ENCODE results near the gene TNS3. TPM values are rescaled to one million over a fixed set of nuclear protein-coding genes. Genes with fewer than 3 reads are reported as not detected.

The TNS3 gene
- total and polyA plus RNA-seq, 10 of the 15 experiments (the other 5 are each of a cell fraction or from before 2014, with no cell fraction given): 0.27 to 2.7 (median 0.79) TPM

DNA sequence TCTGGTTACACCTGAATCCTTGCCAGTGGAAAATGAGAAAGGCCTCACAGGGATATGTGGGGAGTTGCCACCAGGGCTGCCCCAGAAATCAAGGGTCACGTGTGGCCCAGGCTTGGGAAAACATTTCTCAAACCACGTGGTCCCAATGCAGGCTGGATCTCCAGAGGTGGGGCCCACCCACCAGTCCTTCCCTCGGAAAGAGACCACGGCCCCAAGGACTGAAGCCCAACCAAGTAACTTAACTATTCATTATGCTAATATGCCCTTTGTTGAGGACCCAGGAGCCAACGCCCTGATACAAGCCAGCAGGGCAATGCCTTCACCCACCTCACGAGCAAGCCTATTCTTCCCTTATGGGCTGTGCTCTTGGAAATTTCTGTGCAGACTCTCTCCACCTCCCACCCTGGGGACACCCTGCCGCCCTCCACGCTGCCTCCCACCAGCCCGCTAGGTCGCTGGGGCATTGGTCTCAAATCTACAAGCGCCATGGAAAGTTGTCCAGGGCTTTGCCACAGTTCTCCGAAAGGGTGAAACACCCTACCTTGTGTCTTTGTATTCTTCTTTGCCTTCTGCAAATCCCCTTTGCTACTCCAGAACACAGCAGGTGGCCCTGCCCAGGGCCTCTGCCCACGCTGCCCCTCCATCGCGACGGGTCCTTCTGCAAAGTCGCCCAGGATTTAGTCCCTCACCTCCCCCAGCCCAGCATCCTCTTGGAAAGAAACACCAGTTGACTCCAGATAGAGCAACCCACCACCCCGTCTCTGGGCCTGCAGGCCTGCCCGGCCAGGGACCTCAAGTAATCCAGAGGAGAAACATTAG lies 8.8 kb downstream of the TNS3 start (continued):
- TF ChIP-seq, protein P1, sequence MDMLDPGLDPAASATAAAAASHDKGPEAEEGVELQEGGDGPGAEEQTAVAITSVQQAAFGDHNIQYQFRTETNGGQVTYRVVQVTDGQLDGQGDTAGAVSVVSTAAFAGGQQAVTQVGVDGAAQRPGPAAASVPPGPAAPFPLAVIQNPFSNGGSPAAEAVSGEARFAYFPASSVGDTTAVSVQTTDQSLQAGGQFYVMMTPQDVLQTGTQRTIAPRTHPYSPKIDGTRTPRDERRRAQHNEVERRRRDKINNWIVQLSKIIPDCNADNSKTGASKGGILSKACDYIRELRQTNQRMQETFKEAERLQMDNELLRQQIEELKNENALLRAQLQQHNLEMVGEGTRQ (IDR thresholded peaks at IDR 0.05; ENCODE audit: borderline replicate concordance, low read depth, low read length): no peak
- TF ChIP-seq, protein P2, sequence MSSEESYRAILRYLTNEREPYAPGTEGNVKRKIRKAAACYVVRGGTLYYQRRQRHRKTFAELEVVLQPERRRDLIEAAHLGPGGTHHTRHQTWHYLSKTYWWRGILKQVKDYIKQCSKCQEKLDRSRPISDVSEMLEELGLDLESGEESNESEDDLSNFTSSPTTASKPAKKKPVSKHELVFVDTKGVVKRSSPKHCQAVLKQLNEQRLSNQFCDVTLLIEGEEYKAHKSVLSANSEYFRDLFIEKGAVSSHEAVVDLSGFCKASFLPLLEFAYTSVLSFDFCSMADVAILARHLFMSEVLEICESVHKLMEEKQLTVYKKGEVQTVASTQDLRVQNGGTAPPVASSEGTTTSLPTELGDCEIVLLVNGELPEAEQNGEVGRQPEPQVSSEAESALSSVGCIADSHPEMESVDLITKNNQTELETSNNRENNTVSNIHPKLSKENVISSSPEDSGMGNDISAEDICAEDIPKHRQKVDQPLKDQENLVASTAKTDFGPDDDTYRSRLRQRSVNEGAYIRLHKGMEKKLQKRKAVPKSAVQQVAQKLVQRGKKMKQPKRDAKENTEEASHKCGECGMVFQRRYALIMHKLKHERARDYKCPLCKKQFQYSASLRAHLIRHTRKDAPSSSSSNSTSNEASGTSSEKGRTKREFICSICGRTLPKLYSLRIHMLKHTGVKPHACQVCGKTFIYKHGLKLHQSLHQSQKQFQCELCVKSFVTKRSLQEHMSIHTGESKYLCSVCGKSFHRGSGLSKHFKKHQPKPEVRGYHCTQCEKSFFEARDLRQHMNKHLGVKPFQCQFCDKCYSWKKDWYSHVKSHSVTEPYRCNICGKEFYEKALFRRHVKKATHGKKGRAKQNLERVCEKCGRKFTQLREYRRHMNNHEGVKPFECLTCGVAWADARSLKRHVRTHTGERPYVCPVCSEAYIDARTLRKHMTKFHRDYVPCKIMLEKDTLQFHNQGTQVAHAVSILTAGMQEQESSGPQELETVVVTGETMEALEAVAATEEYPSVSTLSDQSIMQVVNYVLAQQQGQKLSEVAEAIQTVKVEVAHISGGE (CRISPR knock-in tag; IDR thresholded peaks at IDR 0.05): no peak
- no peak for TF ChIP-seq SUPT20H (IDR thresholded peaks at IDR 0.05; ENCODE audit: borderline replicate concordance, control insufficient read depth, low read depth, low read length)
- no peak for TF ChIP-seq CBX3 (IDR thresholded peaks at IDR 0.05; ENCODE audit: borderline replicate concordance, low read depth)
- TF ChIP-seq MEF2B (IDR thresholded peaks at IDR 0.05; ENCODE audit: partially characterized antibody, poor library complexity, severe bottlenecking): no peak
- TF ChIP-seq SIN3A (IDR thresholded peaks at IDR 0.05; ENCODE audit: low read depth, low read length): no peak
- no peak for TF ChIP-seq HCFC1 (IDR thresholded peaks at IDR 0.05; ENCODE audit: low read length)

GRCh38 chr7:47572094-47572445 lies 9.8 kb downstream of the TNS3 start:
- FAIRE-seq (no peak), DNase-seq (ENCODE audit: low read depth, low spot score) (no peak), ATAC-seq (no peak)
- intact Hi-C loops (cut with micrococcal nuclease; ENCODE audit: unreplicated experiment): no loop called here
- H2AFZ ChIP-seq (ENCODE audit: control insufficient read depth, low read depth, low read length): no peak overlapping the region
- H3K27me3 ChIP-seq (replicated peaks in 1 of 2; ENCODE audit: control insufficient read depth in 2 of 2, insufficient read depth in 2 of 2, low read length in 1 of 2): peaks cover 0 to 2% of the 10 kb centered on the region in 2 experiments; a peak in 2 of 4 replicates
- no peak overlapping the region for H3K4me3 ChIP-seq
- no peak overlapping the region for H3K4me2 ChIP-seq (ENCODE audit: control insufficient read depth, insufficient read depth)
- BruUV-seq (replicated peaks): no TSS peak
- no peaks in the 10 kb centered on the region for H4K20me1 ChIP-seq (ENCODE audit: control insufficient read depth, insufficient read depth)
- no peaks in the 10 kb centered on the region for H3K79me2 ChIP-seq (ENCODE audit: control insufficient read depth, insufficient read depth, low read length)
- H3K27ac ChIP-seq (ENCODE audit: control insufficient read depth, insufficient read depth): no peak overlapping the region
- POLR2A ChIA-PET: no interaction called here
- H3K9ac ChIP-seq (ENCODE audit: control insufficient read depth, insufficient read depth, low read length): no peak overlapping the region
- SMC1A ChIA-PET (ENCODE audit: uncharacterized antibody, unreplicated experiment): no interaction called here
- RAD21 ChIA-PET (ENCODE audit: unreplicated experiment): no interaction called here
- in situ Hi-C loops (cut with MboI): no loop called here
- no peaks in the 10 kb centered on the region for H3K36me3 ChIP-seq (ENCODE audit: control insufficient read depth in 2 of 2, insufficient read depth in 2 of 2, low read length in 1 of 2)
- H3K9me3 ChIP-seq (replicated peaks; ENCODE audit: control insufficient read depth, insufficient read depth, low read length): no peaks in the 10 kb centered on the region
- 81% methylated on average over 14 of the region's 14 CpGs for WGBS (ENCODE audit: insufficient coverage, insufficient replicate concordance, low lambda C conversion rate, missing lambda C conversion rate)
- peaks cover 32% of the 10 kb centered on the region for H3K4me1 ChIP-seq (ENCODE audit: control insufficient read depth, insufficient read depth, low read length)
- CTCF ChIA-PET: no interaction called here
- TF ChIP-seq RBBP5 (conservative IDR thresholded peaks at IDR 0.05): no peak
- no peak for TF ChIP-seq IKZF1 (conservative IDR thresholded peaks at IDR 0.05)
- no peak for TF ChIP-seq HDAC2 (IDR thresholded peaks at IDR 0.05)
- no peak for TF ChIP-seq TCF7 (IDR thresholded peaks at IDR 0.05; ENCODE audit: borderline replicate concordance)
- TF ChIP-seq HDAC6 (IDR thresholded peaks at IDR 0.05; ENCODE audit: unreplicated experiment): no peak
- no peak for TF ChIP-seq LARP7 (IDR thresholded peaks at IDR 0.05)
- no peak for TF ChIP-seq PML (IDR thresholded peaks at IDR 0.05; ENCODE audit: low read length)
- TF ChIP-seq, protein P3, sequence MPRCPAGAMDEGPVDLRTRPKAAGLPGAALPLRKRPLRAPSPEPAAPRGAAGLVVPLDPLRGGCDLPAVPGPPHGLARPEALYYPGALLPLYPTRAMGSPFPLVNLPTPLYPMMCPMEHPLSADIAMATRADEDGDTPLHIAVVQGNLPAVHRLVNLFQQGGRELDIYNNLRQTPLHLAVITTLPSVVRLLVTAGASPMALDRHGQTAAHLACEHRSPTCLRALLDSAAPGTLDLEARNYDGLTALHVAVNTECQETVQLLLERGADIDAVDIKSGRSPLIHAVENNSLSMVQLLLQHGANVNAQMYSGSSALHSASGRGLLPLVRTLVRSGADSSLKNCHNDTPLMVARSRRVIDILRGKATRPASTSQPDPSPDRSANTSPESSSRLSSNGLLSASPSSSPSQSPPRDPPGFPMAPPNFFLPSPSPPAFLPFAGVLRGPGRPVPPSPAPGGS (IDR thresholded peaks at IDR 0.05; ENCODE audit: borderline replicate concordance, insufficient read depth, low read depth, low read length, poor library complexity, severe bottlenecking): no peak
- TF ChIP-seq, protein P4, sequence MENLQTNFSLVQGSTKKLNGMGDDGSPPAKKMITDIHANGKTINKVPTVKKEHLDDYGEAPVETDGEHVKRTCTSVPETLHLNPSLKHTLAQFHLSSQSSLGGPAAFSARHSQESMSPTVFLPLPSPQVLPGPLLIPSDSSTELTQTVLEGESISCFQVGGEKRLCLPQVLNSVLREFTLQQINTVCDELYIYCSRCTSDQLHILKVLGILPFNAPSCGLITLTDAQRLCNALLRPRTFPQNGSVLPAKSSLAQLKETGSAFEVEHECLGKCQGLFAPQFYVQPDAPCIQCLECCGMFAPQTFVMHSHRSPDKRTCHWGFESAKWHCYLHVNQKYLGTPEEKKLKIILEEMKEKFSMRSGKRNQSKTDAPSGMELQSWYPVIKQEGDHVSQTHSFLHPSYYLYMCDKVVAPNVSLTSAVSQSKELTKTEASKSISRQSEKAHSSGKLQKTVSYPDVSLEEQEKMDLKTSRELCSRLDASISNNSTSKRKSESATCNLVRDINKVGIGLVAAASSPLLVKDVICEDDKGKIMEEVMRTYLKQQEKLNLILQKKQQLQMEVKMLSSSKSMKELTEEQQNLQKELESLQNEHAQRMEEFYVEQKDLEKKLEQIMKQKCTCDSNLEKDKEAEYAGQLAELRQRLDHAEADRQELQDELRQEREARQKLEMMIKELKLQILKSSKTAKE (IDR thresholded peaks at IDR 0.05; ENCODE audit: low read depth, poor library complexity, severe bottlenecking): no peak

All from GM12878 (cell line).